HL-60 (cell line): ENCODE results near the gene REEP5.

Experiments
- CTCF ChIP-seq: IDR thresholded peaks from one replicate; pipeline ENCODE4 v1.5.1; 2011; ENCODE audit warnings: low read length, control low read depth, inconsistent platforms; ENCODE audit not compliant: insufficient read depth
- GABPA ChIP-seq: IDR thresholded peaks from 2 replicates; pipeline ENCODE4 v1.6.1; 2012; ENCODE audit warnings: low read depth
- POLR2AphosphoS5 ChIP-seq: IDR thresholded peaks from 2 replicates; pipeline ENCODE4 v1.6.1; 2012; ENCODE audit warnings: low read depth
- REST ChIP-seq: IDR thresholded peaks from 2 replicates; pipeline ENCODE4 v1.6.1; 2012; ENCODE audit warnings: low read depth; ENCODE audit not compliant: insufficient replicate concordance
- SPI1 ChIP-seq: IDR thresholded peaks from 2 replicates; pipeline ENCODE4 v1.6.1; 2012; ENCODE audit warnings: low read depth, mild to moderate bottlenecking, borderline replicate concordance

- TF ChIP-seq CTCF (no peak), GABPA (no peak), POLR2AphosphoS5 (no peak), REST (no peak), SPI1 (no peak)
Measured at GRCh38 chr5:112869948-112870347, 52.1 kb downstream of the REEP5 start.
